ENCODE results near the gene DNAJB7. TPM values are rescaled to one million over a fixed set of nuclear protein-coding genes. Genes with fewer than 3 reads are reported as not detected.

The DNAJB7 gene
- total RNA-seq, 1 experiment from 2014 or later = not detected

- H3K4me2 ChIP-seq (ENCODE audit: insufficient read depth, insufficient read length, low read length) = no peak overlapping the region
- no peak overlapping the region for H3K56ac ChIP-seq (ENCODE audit: insufficient read length, low read depth, low read length)
- no peak overlapping the region for H2AFZ ChIP-seq (ENCODE audit: low read length)
- TF ChIP-seq CTCF (conservative IDR thresholded peaks at IDR 0.05) = no peak
- peaks cover 10% of the 10 kb centered on the region for H3K23me2 ChIP-seq (ENCODE audit: insufficient read length, low read depth, low read length, poor library complexity, severe bottlenecking)
- H3T11ph ChIP-seq (ENCODE audit: low read length) = no peak overlapping the region
- Mint-ChIP-seq H3K36me3 (ENCODE audit: insufficient read depth in 1 of 3, low read depth in 3 of 3) (peaks cover 16 to 29% (median 24%) of the 10 kb centered on the region in 3 experiments; a peak in 6 of 7 replicates), H3K4me1 (peaks cover 22 to 33% of the 10 kb centered on the region in 2 experiments), H3K27ac (no peak overlapping the region; a peak in 1 of 7 replicates), H3K9me3 (no peaks in the 10 kb centered on the region), H3K4me3 (no peak overlapping the region), H3K27me3 (ENCODE audit: low read depth) (no peaks in the 10 kb centered on the region; the same call in 1 of the 2 replicates)
- H3K79me1 ChIP-seq (ENCODE audit: insufficient read depth, low read depth, low read length, poor library complexity, severe bottlenecking) = peaks cover under 1% of the 10 kb centered on the region
- H4K8ac ChIP-seq (replicated peaks; ENCODE audit: insufficient read length, low read depth, low read length) = no peak overlapping the region
- DNase-seq = no peak
- H3K23ac ChIP-seq (ENCODE audit: insufficient read length, low read depth, low read length) = no peak overlapping the region
- H3K4me1 ChIP-seq (ENCODE audit: insufficient read depth, low read length) = peaks cover 3% of the 10 kb centered on the region; the same call in 1 of the 2 replicates
- H4K5ac ChIP-seq (ENCODE audit: insufficient read length, low read depth, low read length) = no peak overlapping the region
- no peak overlapping the region for H2BK120ac ChIP-seq (ENCODE audit: low read depth, low read length, poor library complexity, severe bottlenecking)
- H4K20me1 ChIP-seq (ENCODE audit: control insufficient read depth, insufficient read depth, insufficient read length) = no peaks in the 10 kb centered on the region
- H4K91ac ChIP-seq (ENCODE audit: insufficient read length, low read depth, low read length) = no peak overlapping the region
- WGBS (ENCODE audit: extremely low coverage, insufficient read length, low lambda C conversion rate) = no CpG with 5 or more reads among the region's 1 CpG
- no peak overlapping the region for H3K4ac ChIP-seq (ENCODE audit: low read depth, low read length)
- H2BK5ac ChIP-seq (ENCODE audit: insufficient read length, low read length) = no peak overlapping the region
- H3K9me3 ChIP-seq (ENCODE audit: control insufficient read depth, low read depth, low read length) = no peaks in the 10 kb centered on the region
- no peaks in the 10 kb centered on the region; the same call in 1 of the 2 replicates for H3K79me2 ChIP-seq (ENCODE audit: insufficient read depth, low read length)
- H2BK15ac ChIP-seq (ENCODE audit: low read depth, low read length) = no peak overlapping the region
- H3K14ac ChIP-seq (ENCODE audit: insufficient read depth, low read length) = no peak overlapping the region
- H3K27me3 ChIP-seq (ENCODE audit: insufficient read depth, low read length) = no peaks in the 10 kb centered on the region
- no peak overlapping the region for H3K9ac ChIP-seq (ENCODE audit: extremely low read depth, insufficient read length, low read length)
- H2BK20ac ChIP-seq (ENCODE audit: low read depth, low read length, poor library complexity, severe bottlenecking) = no peak overlapping the region
- no peak overlapping the region for H2BK12ac ChIP-seq (ENCODE audit: insufficient read length, low read depth, low read length)
- H2AK5ac ChIP-seq (ENCODE audit: insufficient read length, low read length) = no peak overlapping the region
- H3K18ac ChIP-seq (ENCODE audit: insufficient read length, low read depth, low read length) = no peak overlapping the region
- no peak overlapping the region for H3K27ac ChIP-seq (ENCODE audit: insufficient read length, low read depth, low read length)
Measured at GRCh38 chr22:40823426-40823825, 38.5 kb downstream of the DNAJB7 start.
